Measurements from ENCODE around the gene MYRIP. TPM values are rescaled to one million over a fixed set of nuclear protein-coding genes. Genes with fewer than 3 reads are reported as not detected.
"Not testable (repeated sequence)": the region's sequence is repeated elsewhere in the genome, so short reads cannot be mapped to it uniquely, and the experiment has no call there.

MYRIP gene
- total RNA-seq, 3 donors from 2014 or later (not counting 1 experiment from before 2014, with no cell fraction given), result not detected

DNA sequence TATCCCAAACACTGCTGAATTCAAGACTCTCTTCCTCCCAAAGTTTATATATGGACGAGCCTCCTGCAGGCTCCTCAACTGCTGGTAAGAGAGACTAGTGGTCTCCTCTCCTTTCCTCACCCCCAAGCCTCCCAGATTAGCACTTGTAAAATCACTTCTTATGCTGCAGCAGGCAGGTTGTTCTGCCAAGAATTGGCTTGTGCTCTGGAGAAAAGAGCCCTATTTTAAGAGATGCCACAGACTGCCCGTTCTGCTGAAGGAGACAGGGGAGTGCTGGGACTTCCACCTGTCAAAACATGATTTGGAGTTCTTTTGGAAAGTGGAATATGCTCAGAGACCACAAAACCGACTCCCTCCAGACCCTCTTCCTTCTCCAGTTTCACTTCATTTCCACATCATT lies 269.2 kb downstream of the MYRIP start:
- intact Hi-C loops (cut with micrococcal nuclease), result no loop called here
- Mint-ChIP-seq H3K27me3 (ENCODE audit: low read depth in 2 of 2) (peaks cover under 1 to 7% of the 10 kb centered on the region in 2 donors), H3K27ac (no peak overlapping the region), H3K9me3 (peaks cover 0 to 5% of the 10 kb centered on the region in 2 donors), H3K4me3 (no peak overlapping the region), H3K36me3 (no peaks in the 10 kb centered on the region), H3K4me1 (no peaks in the 10 kb centered on the region)
- H3K9me3 ChIP-seq (ENCODE audit: control insufficient read depth, insufficient read depth, low read length), result no peaks in the 10 kb centered on the region
- 80% methylated on average over 2 of the region's 3 CpGs for whole genome bisulfite sequencing (ENCODE audit: insufficient coverage)
- no peak overlapping the region for H3K4me3 ChIP-seq (ENCODE audit: low read length)
- H3K27me3 ChIP-seq (ENCODE audit: control insufficient read depth, insufficient read depth, low read length), result no peaks in the 10 kb centered on the region
- H3K36me3 ChIP-seq (ENCODE audit: control insufficient read depth, insufficient read depth, low read length), result no peaks in the 10 kb centered on the region
- TF ChIP-seq, protein P1, sequence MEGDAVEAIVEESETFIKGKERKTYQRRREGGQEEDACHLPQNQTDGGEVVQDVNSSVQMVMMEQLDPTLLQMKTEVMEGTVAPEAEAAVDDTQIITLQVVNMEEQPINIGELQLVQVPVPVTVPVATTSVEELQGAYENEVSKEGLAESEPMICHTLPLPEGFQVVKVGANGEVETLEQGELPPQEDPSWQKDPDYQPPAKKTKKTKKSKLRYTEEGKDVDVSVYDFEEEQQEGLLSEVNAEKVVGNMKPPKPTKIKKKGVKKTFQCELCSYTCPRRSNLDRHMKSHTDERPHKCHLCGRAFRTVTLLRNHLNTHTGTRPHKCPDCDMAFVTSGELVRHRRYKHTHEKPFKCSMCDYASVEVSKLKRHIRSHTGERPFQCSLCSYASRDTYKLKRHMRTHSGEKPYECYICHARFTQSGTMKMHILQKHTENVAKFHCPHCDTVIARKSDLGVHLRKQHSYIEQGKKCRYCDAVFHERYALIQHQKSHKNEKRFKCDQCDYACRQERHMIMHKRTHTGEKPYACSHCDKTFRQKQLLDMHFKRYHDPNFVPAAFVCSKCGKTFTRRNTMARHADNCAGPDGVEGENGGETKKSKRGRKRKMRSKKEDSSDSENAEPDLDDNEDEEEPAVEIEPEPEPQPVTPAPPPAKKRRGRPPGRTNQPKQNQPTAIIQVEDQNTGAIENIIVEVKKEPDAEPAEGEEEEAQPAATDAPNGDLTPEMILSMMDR (IDR thresholded peaks at IDR 0.05), result no peak
- H3K27ac ChIP-seq (ENCODE audit: low read length), result no peak overlapping the region
- DNase-seq (no peak), ATAC-seq (no peak)
- H3K4me1 ChIP-seq (ENCODE audit: control insufficient read depth, insufficient read depth, low read length), result no peaks in the 10 kb centered on the region

DNA sequence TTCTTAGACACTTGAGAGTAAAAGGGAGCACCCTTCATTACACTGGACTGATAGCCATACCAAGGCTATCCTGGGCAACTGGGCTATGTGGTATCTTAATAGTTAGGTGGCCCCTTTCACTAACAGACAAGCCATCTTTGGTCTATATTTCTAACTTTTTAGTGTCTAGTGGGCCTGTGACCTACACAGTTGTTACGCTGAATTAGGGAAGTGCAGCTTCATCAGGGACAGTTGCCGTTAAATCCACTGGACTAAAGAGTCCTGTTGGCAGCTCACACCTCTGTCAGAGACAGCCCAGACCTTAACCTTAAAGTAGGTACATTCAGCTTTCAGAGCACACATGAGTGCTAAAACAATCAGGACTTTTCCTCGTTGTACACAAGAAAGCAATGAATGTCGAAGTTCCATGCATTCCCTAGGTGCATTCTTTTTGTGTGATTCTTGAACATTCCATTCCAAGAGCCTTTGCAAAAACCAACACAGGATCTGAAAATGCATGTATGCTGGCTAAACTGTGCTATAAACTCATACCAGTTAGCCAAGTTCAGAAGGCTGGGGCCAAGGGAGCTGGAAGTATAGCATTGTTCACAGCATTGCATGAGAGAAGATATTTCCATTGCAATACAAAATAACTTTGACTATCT lies 269.9 kb downstream of the MYRIP start:
- ATAC-seq, result no peak
- TF ChIP-seq, protein P1 (IDR thresholded peaks at IDR 0.05), result no peak
- H3K4me1 ChIP-seq (ENCODE audit: control insufficient read depth, insufficient read depth, low read length), result no peaks in the 10 kb centered on the region
- no peak overlapping the region for H3K4me3 ChIP-seq (ENCODE audit: low read length)
- no peaks in the 10 kb centered on the region for H3K27me3 ChIP-seq (ENCODE audit: control insufficient read depth, insufficient read depth, low read length)
- H3K36me3 ChIP-seq (ENCODE audit: control insufficient read depth, insufficient read depth, low read length), result no peaks in the 10 kb centered on the region
- H3K27ac ChIP-seq (ENCODE audit: low read length), result no peak overlapping the region
- peaks cover 0 to 7% of the 10 kb centered on the region in 2 donors for H3K27me3 Mint-ChIP-seq (ENCODE audit: low read depth in 2 of 2)
- H3K27ac Mint-ChIP-seq, result no peak overlapping the region
- intact Hi-C loops (cut with micrococcal nuclease), result no loop called here
- H3K4me3 Mint-ChIP-seq, result no peak overlapping the region
- WGBS (ENCODE audit: insufficient coverage), result 91% methylated on average over 4 of the region's 4 CpGs
- H3K36me3 Mint-ChIP-seq, result no peaks in the 10 kb centered on the region
- H3K9me3 ChIP-seq (ENCODE audit: control insufficient read depth, insufficient read depth, low read length), result no peaks in the 10 kb centered on the region
- no peak for DNase-seq
- H3K4me1 Mint-ChIP-seq, result no peaks in the 10 kb centered on the region
- H3K9me3 Mint-ChIP-seq, result peaks cover 0 to 5% of the 10 kb centered on the region in 2 donors

DNA sequence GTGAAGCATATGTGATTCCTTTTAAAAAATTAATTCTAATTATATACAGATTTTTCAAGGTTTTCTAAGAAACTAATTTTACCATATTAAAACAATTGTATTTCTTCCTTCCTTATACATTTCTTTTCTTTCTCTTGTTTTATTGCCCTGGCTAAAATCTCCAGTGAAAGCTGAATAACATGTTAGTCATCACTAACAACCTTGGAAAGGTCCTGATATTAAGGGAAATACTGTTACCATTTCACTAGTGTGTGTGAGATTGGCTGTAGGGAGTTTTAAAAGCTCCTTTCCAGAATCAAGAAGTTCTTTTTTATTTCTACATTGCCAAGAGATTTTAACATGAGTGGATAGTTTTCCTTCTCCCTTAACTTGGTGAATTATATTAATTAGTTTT lies 270.4 kb downstream of the MYRIP start:
- Histone ChIP-seq H3K27ac (ENCODE audit: low read length) (no peak overlapping the region), H3K27me3 (ENCODE audit: control insufficient read depth, insufficient read depth, low read length) (no peaks in the 10 kb centered on the region), H3K36me3 (ENCODE audit: control insufficient read depth, insufficient read depth, low read length) (no peaks in the 10 kb centered on the region), H3K4me3 (ENCODE audit: low read length) (no peak overlapping the region), H3K9me3 (ENCODE audit: control insufficient read depth, insufficient read depth, low read length) (no peaks in the 10 kb centered on the region), H3K4me1 (ENCODE audit: control insufficient read depth, insufficient read depth, low read length) (no peaks in the 10 kb centered on the region)
- Mint-ChIP-seq H3K9me3 (peaks cover 0 to 5% of the 10 kb centered on the region in 2 donors), H3K36me3 (no peaks in the 10 kb centered on the region), H3K4me3 (no peak overlapping the region), H3K27me3 (ENCODE audit: low read depth in 2 of 2) (peaks cover 0 to 4% of the 10 kb centered on the region in 2 donors), H3K27ac (no peak overlapping the region), H3K4me1 (no peaks in the 10 kb centered on the region)
- DNase-seq, result no peak
- TF ChIP-seq, protein P1 (IDR thresholded peaks at IDR 0.05), result no peak
- ATAC-seq, result no peak
- intact Hi-C loops (cut with micrococcal nuclease), result no loop called here

DNA sequence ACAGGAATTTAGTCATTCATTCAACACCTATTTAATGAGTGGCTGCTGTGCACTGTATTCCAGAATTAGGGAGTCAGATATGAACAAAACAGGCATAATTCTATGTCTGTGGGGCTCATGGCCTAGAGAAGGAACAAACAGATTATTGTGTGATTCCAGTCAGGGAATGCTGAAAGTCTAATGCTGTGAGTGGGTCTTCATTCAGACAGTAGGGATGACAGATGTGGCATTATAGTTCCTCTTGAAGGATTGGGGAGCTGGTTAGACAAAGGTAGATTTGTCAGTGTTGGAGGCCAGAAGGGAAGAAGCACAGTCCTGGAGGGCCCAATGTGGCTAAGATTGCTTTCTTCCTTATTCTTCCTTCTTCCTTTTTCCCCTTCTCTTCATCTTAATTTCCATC lies 273.7 kb downstream of the MYRIP start:
- Mint-ChIP-seq H3K27ac (no peak overlapping the region), H3K4me3 (no peak overlapping the region), H3K27me3 (ENCODE audit: low read depth in 2 of 2) (peaks cover 0 to 4% of the 10 kb centered on the region in 2 donors), H3K36me3 (no peaks in the 10 kb centered on the region), H3K4me1 (no peaks in the 10 kb centered on the region), H3K9me3 (peaks cover 0 to 5% of the 10 kb centered on the region in 2 donors)
- no peak for DNase-seq
- TF ChIP-seq, protein P1 (IDR thresholded peaks at IDR 0.05), result no peak
- no peaks in the 10 kb centered on the region for H3K36me3 ChIP-seq (ENCODE audit: control insufficient read depth, insufficient read depth, low read length)
- intact Hi-C loops (cut with micrococcal nuclease), result no loop called here
- H3K27ac ChIP-seq (ENCODE audit: low read length), result no peak overlapping the region
- no peaks in the 10 kb centered on the region for H3K9me3 ChIP-seq (ENCODE audit: control insufficient read depth, insufficient read depth, low read length)
- H3K4me1 ChIP-seq (ENCODE audit: control insufficient read depth, insufficient read depth, low read length), result no peaks in the 10 kb centered on the region
- ATAC-seq, result no peak
- H3K27me3 ChIP-seq (ENCODE audit: control insufficient read depth, insufficient read depth, low read length), result no peaks in the 10 kb centered on the region
- H3K4me3 ChIP-seq (ENCODE audit: low read length), result no peak overlapping the region

DNA sequence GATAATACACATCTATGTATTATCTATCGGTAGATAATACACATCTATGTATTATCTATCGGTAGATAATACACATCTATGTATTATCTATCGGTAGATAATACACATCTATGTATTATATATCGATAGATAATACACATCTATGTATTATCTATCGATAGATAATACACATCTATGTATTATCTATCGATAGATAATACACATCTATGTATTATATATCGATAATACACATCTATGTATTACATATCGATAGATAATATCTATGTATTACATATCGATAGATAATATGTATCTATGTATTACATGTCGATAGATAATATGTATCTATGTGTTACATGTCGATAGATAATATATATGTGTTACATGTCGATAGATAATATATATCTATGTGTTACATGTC lies 275.0 kb downstream of the MYRIP start:
- no CpG with 5 or more reads among the region's 12 CpGs for WGBS (ENCODE audit: insufficient coverage)
- DNase-seq; H3K36me3 Mint-ChIP-seq; H3K27me3 Mint-ChIP-seq (ENCODE audit: low read depth in 2 of 2); ATAC-seq; H3K4me1 Mint-ChIP-seq; H3K9me3 ChIP-seq (ENCODE audit: control insufficient read depth, insufficient read depth, low read length); intact Hi-C loops (cut with micrococcal nuclease); H3K27ac Mint-ChIP-seq; H3K36me3 ChIP-seq (ENCODE audit: control insufficient read depth, insufficient read depth, low read length); H3K27me3 ChIP-seq (ENCODE audit: control insufficient read depth, insufficient read depth, low read length); H3K27ac ChIP-seq (ENCODE audit: low read length); H3K9me3 Mint-ChIP-seq; H3K4me3 ChIP-seq (ENCODE audit: low read length); H3K4me3 Mint-ChIP-seq; H3K4me1 ChIP-seq (ENCODE audit: control insufficient read depth, insufficient read depth, low read length): not testable (repeated sequence)
